Motor neuron (in vitro differentiated cells): ENCODE measurements around the gene SLC2A8. TPM values are rescaled to one million over a fixed set of nuclear protein-coding genes. Genes with fewer than 3 reads are reported as not detected.

Source experiments
- ATAC-seq, 8 experiments: fragments of 200-7000 bp; cut with Tn5 transposase; replicated peaks in 6 of 8; 2 replicates each; pipeline ENCODE4 v1.8.0; 2021; ENCODE audit warnings: mild to moderate bottlenecking in 8 of 8, moderate library complexity in 8 of 8
- H3K27ac ChIP-seq, 2 donors: fragments of 250-450 bp; sonication (Bioruptor Pico); 2 replicates each; pipeline ENCODE4 v1.9.0; 2021; ENCODE audit warnings: antibody characterized with exemption in 2 of 2, mild to moderate bottlenecking in 2 of 2, moderate library complexity in 1 of 2
- H3K4me1 ChIP-seq, 2 donors: fragments of 250-450 bp; sonication (Bioruptor Pico); replicated peaks in 1 of 2; 2 replicates each; pipeline ENCODE4 v1.6.1; 2021; ENCODE audit warnings: antibody characterized with exemption in 2 of 2, mild to moderate bottlenecking in 2 of 2, moderate library complexity in 1 of 2
- H3K4me3 ChIP-seq, 5 donors: fragments of 250-450 bp; sonication (Bioruptor Pico); 2 replicates each; pipeline ENCODE4 v1.9.0; 2021; ENCODE audit warnings: antibody characterized with exemption in 5 of 5, mild to moderate bottlenecking in 5 of 5, moderate library complexity in 4 of 5
- WGBS, 10 experiments: fragments of 450-650 bp; shearing (Covaris generic); methylation state at CpG; one replicate each; pipeline ENCODE4 v1.0.0; 2022; 5-methylcytosine and 5-hydroxymethylcytosine counted together
- in situ Hi-C, 9 experiments: fragments of 400-800 bp; cut with MboI; loops; one replicate each; pipeline ENCODE4 v1.15.0; 2021; ENCODE audit warnings: low sequenced_read_pairs in 9 of 9, low pct_unique_long_range_greater_than_20kb in 2 of 9; ENCODE audit not compliant: unreplicated experiment in 9 of 9
- total RNA-seq, 8 experiments: library from RNA; unstranded; fragments of 300-600 nt; gene quantifications; 2 replicates each; pipeline versions ENCODE4 v1.2.3 to v1.2.4, GENCODE V29; 2022

SLC2A8 gene
- total RNA-seq, 8 experiments from 2014 or later, result 9.8 to 23.3 (median 11.3) TPM

- Histone ChIP-seq H3K27ac (no peak overlapping the region), H3K4me3 (no peak overlapping the region), H3K4me1 (no peaks in the 10 kb centered on the region)
- ATAC-seq, result peak in 2 of 8 experiments; percentile 5 to 25
- WGBS, 10 experiments, result 44 to 100% (median 96%) methylated on average over 1 to 7 of the region's 13 CpGs; no CpG with 5 or more reads in 4 of the 10 experiments
- in situ Hi-C loops, result no loop called here
Measured at GRCh38 chr9:127406799-127407491, 10.0 kb downstream of the SLC2A8 start.

DNA sequence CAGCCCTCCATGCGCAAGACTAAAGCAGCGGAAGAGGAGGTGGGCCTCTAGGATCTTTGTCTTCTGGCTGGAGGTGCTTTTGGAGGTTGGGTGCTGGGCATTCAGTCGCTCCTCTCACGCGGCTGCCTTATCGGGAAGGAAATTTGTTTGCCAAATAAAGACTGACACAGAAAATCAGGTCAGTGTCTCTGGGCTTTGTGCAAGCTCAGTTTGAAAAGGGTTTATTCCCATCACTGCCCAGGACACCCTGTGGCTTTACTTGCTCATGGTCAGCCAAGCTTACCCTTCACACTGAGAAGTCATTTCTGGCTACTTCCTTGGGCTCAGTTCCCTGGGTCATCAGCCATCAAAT is 10.5 kb downstream of the SLC2A8 start:
- WGBS, 10 experiments, result 48 to 100% (median 74%) methylated on average over 2 to 6 of the region's 6 CpGs; no CpG with 5 or more reads in 6 of the 10 experiments
- Histone ChIP-seq H3K4me1 (no peaks in the 10 kb centered on the region), H3K27ac (no peak overlapping the region), H3K4me3 (no peak overlapping the region)
- in situ Hi-C loops, result no loop called here
- ATAC-seq, result no peak

- ATAC-seq, result no peak
- H3K27ac ChIP-seq, result no peak overlapping the region
- H3K4me1 ChIP-seq, result peaks cover 0 to 3% of the 10 kb centered on the region in 2 donors
- WGBS, 10 experiments, result 69 to 100% (median 94%) methylated on average over 1 to 4 of the region's 4 CpGs
- in situ Hi-C loops, result loop anchor here in 1 of 9 experiments (10.0 kb wide), 1 partner anchor 196 kb away; no protein-coding TSS in a partner anchor
- H3K4me3 ChIP-seq, result no peak overlapping the region
Measured at GRCh38 chr9:127411122-127411521, 14.2 kb downstream of the SLC2A8 start.

- in situ Hi-C loops, result loop anchor here in 1 of 9 experiments (10.0 kb wide), 1 partner anchor 200 kb away; no protein-coding TSS in a partner anchor
- ATAC-seq, result no peak
Measured at GRCh38 chr9:127415141-127415540, 18.2 kb downstream of the SLC2A8 start.

GRCh38 chr9:127415657-127416056 is 18.7 kb downstream of the SLC2A8 start:
- Histone ChIP-seq H3K27ac (no peak overlapping the region), H3K4me1 (peaks cover 6 to 10% of the 10 kb centered on the region in 2 donors), H3K4me3 (no peak overlapping the region)
- WGBS, 10 experiments, result 50 to 100% (median 100%) methylated on average over 1 of the region's 1 CpG; no CpG with 5 or more reads in 4 of the 10 experiments
- no peak for ATAC-seq
- in situ Hi-C loops, result loop anchor here in 1 of 9 experiments (10.0 kb wide), 1 partner anchor 201 kb away; no protein-coding TSS in a partner anchor

More at GRCh38 chr9:127415141-127415540, 18.2 kb downstream of the SLC2A8 start:
- Histone ChIP-seq H3K4me3 (no peak overlapping the region), H3K4me1 (peaks cover 6 to 10% of the 10 kb centered on the region in 2 donors), H3K27ac (no peak overlapping the region)
- WGBS, 10 experiments, result 67 to 100% (median 88%) methylated on average over 2 to 4 of the region's 4 CpGs; no CpG with 5 or more reads in 1 of the 10 experiments

- in situ Hi-C loops, result loop anchor here in 1 of 9 experiments (10.0 kb wide), 1 partner anchor 203 kb away; no protein-coding TSS in a partner anchor
- H3K4me1 ChIP-seq, result peaks cover 9 to 15% of the 10 kb centered on the region in 2 donors
- H3K4me3 ChIP-seq, result no peak overlapping the region
- ATAC-seq, result peak in 6 of 8 experiments; percentile 12 to 56 (median 38)
- 25 to 100% (median 68%) methylated on average over 1 to 5 of the region's 15 CpGs; no CpG with 5 or more reads in 2 of the 10 experiments for WGBS, 10 experiments
- H3K27ac ChIP-seq, result no peak overlapping the region
Measured at GRCh38 chr9:127417131-127418036, 20.4 kb downstream of the SLC2A8 start.

GRCh38 chr9:127418037-127418471 is 21.1 kb downstream of the SLC2A8 start:
- peak in 7 of 8 experiments; percentile 21 to 64 (median 54) for ATAC-seq

GRCh38 chr9:127419348-127419747 is 22.4 kb downstream of the SLC2A8 start:
- Histone ChIP-seq H3K4me3 (no peak overlapping the region), H3K27ac (no peak overlapping the region), H3K4me1 (peaks cover 15 to 22% of the 10 kb centered on the region in 2 donors)
- ATAC-seq, result peak in 2 of 8 experiments; percentile 6 to 30
- WGBS, 10 experiments, result 50 to 100% (median 71%) methylated on average over 1 to 4 of the region's 6 CpGs; no CpG with 5 or more reads in 6 of the 10 experiments
- in situ Hi-C loops, result loop anchor here in 1 of 9 experiments (10.0 kb wide), 1 partner anchor 205 kb away; no protein-coding TSS in a partner anchor

More at GRCh38 chr9:127418037-127418471, 21.1 kb downstream of the SLC2A8 start:
- no peak overlapping the region for H3K27ac ChIP-seq
- peaks cover 15 to 22% of the 10 kb centered on the region in 2 donors for H3K4me1 ChIP-seq
- WGBS, 10 experiments, result 20 to 76% (median 75%) methylated on average over 1 to 8 of the region's 12 CpGs; no CpG with 5 or more reads in 6 of the 10 experiments
- in situ Hi-C loops, result loop anchor here in 1 of 9 experiments (10.0 kb wide), 1 partner anchor 203 kb away; no protein-coding TSS in a partner anchor
- no peak overlapping the region for H3K4me3 ChIP-seq

- no peak for ATAC-seq
- 79 to 100% (median 89%) methylated on average over 4 to 7 of the region's 7 CpGs; no CpG with 5 or more reads in 5 of the 10 experiments for WGBS, 10 experiments
- Histone ChIP-seq H3K27ac (no peak overlapping the region), H3K4me3 (no peak overlapping the region), H3K4me1 (peaks cover 23 to 31% of the 10 kb centered on the region in 2 donors)
- in situ Hi-C loops, result no loop called here
Measured at GRCh38 chr9:127421057-127421456, 24.1 kb downstream of the SLC2A8 start.

GRCh38 chr9:127422133-127422782 is 25.3 kb downstream of the SLC2A8 start:
- Histone ChIP-seq H3K4me3 (peak overlapping the region in 3 of 5 donors; percentile 82), H3K4me1 (peaks cover 24 to 31% of the 10 kb centered on the region in 2 donors), H3K27ac (no peak overlapping the region)
- in situ Hi-C loops, result no loop called here
- 80 to 100% methylated on average over 1 to 5 of the region's 10 CpGs; no CpG with 5 or more reads in 8 of the 10 experiments for WGBS, 10 experiments
- no peak for ATAC-seq

DNA sequence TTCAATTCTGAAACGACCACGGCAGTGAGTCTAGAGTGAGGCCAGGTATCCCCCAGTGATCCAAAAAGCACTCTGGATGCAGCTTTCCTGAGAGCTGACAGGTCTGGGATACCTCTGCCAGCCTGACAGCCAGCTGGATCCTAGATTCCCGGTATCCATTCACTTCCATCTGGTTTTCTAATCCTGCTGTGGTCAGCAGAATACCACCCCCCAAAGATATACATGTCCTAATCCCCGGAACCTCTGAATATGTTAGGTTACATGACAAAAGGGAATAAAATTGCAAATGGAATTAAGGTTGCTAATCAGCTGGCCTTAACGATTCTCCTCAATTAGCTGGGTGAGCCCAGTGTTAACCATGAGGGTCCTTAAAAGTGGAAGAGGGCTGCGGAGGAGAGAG is 25.8 kb downstream of the SLC2A8 start:
- peak overlapping the region; percentile 52 to 82 (median 82) for H3K4me3 ChIP-seq
- WGBS, 10 experiments, result 0 to 70% (median 19%) methylated on average over 1 to 5 of the region's 6 CpGs; no CpG with 5 or more reads in 2 of the 10 experiments
- ATAC-seq, result no peak
- in situ Hi-C loops, result no loop called here
- no peak overlapping the region for H3K27ac ChIP-seq
- peaks cover 24 to 31% of the 10 kb centered on the region in 2 donors for H3K4me1 ChIP-seq

DNA sequence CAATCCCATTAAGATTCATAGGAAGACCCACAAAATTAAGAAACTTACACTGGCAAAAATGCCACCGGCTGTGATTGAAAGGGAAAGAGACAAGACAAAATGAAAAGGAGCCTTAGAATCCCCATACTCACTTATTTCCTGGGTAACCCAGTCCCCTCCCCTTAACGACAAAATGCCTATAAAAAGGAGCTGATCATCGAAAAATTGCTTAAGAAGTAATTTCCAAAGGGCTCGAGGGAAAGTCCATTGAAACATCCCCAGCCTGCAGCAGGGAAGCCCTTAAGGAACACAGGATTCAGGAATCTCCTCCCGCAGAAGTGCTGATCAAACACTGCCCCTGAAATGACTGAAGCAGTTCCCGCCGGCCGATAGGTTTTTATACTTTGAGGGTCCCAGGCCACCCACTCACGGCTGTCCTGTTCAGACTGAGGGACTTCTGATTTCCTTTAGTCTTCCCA is 26.5 kb downstream of the SLC2A8 start:
- in situ Hi-C loops, result no loop called here
- peak in 3 of 8 experiments; percentile 1 to 40 (median 3) for ATAC-seq
- Histone ChIP-seq H3K4me1 (peaks cover 22 to 26% of the 10 kb centered on the region in 2 donors), H3K4me3 (peak overlapping the region; percentile 52 to 82 (median 82)), H3K27ac (peak overlapping the region; percentile 94 to 97)
- 0 to 6% (median 0%) methylated on average over 1 to 5 of the region's 9 CpGs; no CpG with 5 or more reads in 3 of the 10 experiments for WGBS, 10 experiments
